Type B pancreatic cell (in vitro differentiated cells): Measurements from ENCODE around the gene SRCAP. TPM values are rescaled to one million over a fixed set of nuclear protein-coding genes. Genes with fewer than 3 reads are reported as not detected.

Experiments used
- DNase-seq: peaks from one replicate; pipeline ENCODE4 v3.0.0; 2021; ENCODE audit warnings: mixed read lengths; ENCODE audit not compliant: unreplicated experiment; ENCODE audit errors: extremely low spot score
- H3K27ac Mint-ChIP-seq: 2 replicates; pipeline ENCODE4 v1.8.0; 2021; ENCODE audit warnings: mild to moderate bottlenecking, mixed read lengths
- H3K27me3 Mint-ChIP-seq: 2 replicates; pipeline ENCODE4 v1.8.0; 2021; ENCODE audit warnings: mixed read lengths
- H3K36me3 Mint-ChIP-seq: 2 replicates; pipeline ENCODE4 v1.8.0; 2021; ENCODE audit warnings: mixed read lengths
- H3K4me1 Mint-ChIP-seq: one replicate; pipeline ENCODE4 v1.8.0; 2021; ENCODE audit warnings: mixed read lengths; ENCODE audit not compliant: unreplicated experiment
- H3K4me3 Mint-ChIP-seq: 2 replicates; pipeline ENCODE4 v1.8.0; 2021; ENCODE audit warnings: mild to moderate bottlenecking, mixed read lengths
- H3K9me3 Mint-ChIP-seq: 2 replicates; pipeline ENCODE4 v1.8.0; 2021; ENCODE audit warnings: mixed read lengths
- total RNA-seq: library from RNA; stranded (reverse); gene quantifications from 2 replicates; pipeline ENCODE4 v1.2.1, GENCODE V29; 2021; ENCODE audit warnings: low replicate concordance
- TF ChIP-seq, protein P1 (sequence below): fragments of 200-600 bp; sonication (generic); conservative IDR thresholded peaks from 2 replicates; pipeline ENCODE4 v1.5.0; 2021; ENCODE audit warnings: antibody characterized with exemption, mild to moderate bottlenecking

The SRCAP gene
- total RNA-seq, 1 donor from 2014 or later: 73.5 TPM

DNA sequence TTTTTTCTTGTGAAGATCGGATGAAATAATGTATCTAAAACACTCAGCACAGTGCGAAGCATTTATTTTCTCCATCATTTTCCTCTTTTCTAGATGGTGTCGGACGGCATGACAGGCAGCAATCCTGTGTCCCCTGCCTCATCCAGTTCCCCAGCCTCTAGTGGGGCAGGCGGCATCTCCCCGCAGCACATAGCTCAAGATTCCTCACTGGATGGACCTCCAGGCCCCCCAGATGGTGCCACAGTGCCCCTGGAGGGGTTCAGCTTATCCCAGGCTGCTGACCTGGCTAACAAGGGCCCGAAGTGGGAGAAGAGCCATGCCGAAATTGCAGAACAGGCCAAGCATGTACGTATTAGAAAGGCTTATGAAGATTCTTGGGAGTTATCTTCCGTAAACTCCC is 5.0 kb downstream of the SRCAP start:
- TF ChIP-seq, protein P1, sequence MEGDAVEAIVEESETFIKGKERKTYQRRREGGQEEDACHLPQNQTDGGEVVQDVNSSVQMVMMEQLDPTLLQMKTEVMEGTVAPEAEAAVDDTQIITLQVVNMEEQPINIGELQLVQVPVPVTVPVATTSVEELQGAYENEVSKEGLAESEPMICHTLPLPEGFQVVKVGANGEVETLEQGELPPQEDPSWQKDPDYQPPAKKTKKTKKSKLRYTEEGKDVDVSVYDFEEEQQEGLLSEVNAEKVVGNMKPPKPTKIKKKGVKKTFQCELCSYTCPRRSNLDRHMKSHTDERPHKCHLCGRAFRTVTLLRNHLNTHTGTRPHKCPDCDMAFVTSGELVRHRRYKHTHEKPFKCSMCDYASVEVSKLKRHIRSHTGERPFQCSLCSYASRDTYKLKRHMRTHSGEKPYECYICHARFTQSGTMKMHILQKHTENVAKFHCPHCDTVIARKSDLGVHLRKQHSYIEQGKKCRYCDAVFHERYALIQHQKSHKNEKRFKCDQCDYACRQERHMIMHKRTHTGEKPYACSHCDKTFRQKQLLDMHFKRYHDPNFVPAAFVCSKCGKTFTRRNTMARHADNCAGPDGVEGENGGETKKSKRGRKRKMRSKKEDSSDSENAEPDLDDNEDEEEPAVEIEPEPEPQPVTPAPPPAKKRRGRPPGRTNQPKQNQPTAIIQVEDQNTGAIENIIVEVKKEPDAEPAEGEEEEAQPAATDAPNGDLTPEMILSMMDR: no peak
- no peaks in the 10 kb centered on the region for H3K9me3 Mint-ChIP-seq
- peaks cover 7% of the 10 kb centered on the region for H3K4me1 Mint-ChIP-seq
- H3K36me3 Mint-ChIP-seq: peaks cover 23% of the 10 kb centered on the region
- no peak overlapping the region for H3K27ac Mint-ChIP-seq
- no peak for DNase-seq
- H3K27me3 Mint-ChIP-seq: no peaks in the 10 kb centered on the region
- no peak overlapping the region for H3K4me3 Mint-ChIP-seq

GRCh38 chr16:30706046-30706445 is 7.1 kb downstream of the SRCAP start:
- no peak for DNase-seq
- Mint-ChIP-seq H3K9me3 (no peaks in the 10 kb centered on the region), H3K4me3 (no peak overlapping the region), H3K4me1 (no peaks in the 10 kb centered on the region), H3K27me3 (no peaks in the 10 kb centered on the region), H3K36me3 (peaks cover 37% of the 10 kb centered on the region), H3K27ac (no peak overlapping the region)
- TF ChIP-seq, protein P1: no peak

GRCh38 chr16:30710971-30711370 is 12.0 kb downstream of the SRCAP start:
- H3K9me3 Mint-ChIP-seq: no peaks in the 10 kb centered on the region
- peaks cover 53% of the 10 kb centered on the region for H3K36me3 Mint-ChIP-seq
- H3K27ac Mint-ChIP-seq: no peak overlapping the region
- no peak overlapping the region for H3K4me3 Mint-ChIP-seq
- no peaks in the 10 kb centered on the region for H3K4me1 Mint-ChIP-seq
- TF ChIP-seq, protein P1: no peak
- no peaks in the 10 kb centered on the region for H3K27me3 Mint-ChIP-seq
- DNase-seq: no peak

- DNase-seq: no peak
- H3K27ac Mint-ChIP-seq: no peak overlapping the region
- H3K36me3 Mint-ChIP-seq: peaks cover 58% of the 10 kb centered on the region
- no peaks in the 10 kb centered on the region for H3K4me1 Mint-ChIP-seq
- H3K4me3 Mint-ChIP-seq: no peak overlapping the region
- TF ChIP-seq, protein P1: no peak
- no peaks in the 10 kb centered on the region for H3K9me3 Mint-ChIP-seq
- H3K27me3 Mint-ChIP-seq: no peaks in the 10 kb centered on the region
Observed at GRCh38 chr16:30711712-30712111, 12.7 kb downstream of the SRCAP start.

DNA sequence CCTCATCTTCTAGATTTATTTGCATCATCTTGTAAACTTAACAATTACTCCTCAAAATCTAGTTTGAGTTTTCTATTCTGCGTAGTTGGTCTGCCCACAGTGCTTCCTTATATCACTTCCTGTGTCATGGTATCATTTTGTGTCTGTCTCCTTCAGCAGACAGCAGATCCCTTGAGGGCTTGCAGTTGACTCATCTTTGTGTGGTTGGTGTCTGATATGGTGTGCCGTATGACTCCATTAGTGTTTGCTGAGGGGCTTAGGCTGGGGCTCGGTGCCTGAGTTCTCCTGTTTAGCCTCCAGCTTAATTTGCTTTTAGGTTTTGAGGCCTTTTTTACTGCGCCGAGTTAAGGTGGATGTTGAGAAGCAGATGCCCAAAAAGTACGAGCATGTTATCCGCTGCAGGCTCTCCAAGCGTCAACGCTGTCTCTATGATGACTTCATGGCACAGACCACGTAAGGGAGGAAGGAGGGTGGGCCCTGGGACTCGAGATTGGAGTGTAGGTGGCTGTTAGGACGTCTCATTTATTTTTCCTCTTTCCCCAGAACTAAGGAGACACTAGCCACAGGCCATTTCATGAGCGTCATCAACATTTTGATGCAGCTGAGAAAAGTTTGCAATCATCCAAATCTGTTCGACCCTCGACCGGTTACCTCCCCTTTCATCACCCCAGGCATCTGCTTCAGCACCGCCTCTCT is 16.9 kb downstream of the SRCAP start:
- Mint-ChIP-seq H3K4me3 (no peak overlapping the region), H3K27ac (no peak overlapping the region), H3K9me3 (no peaks in the 10 kb centered on the region), H3K4me1 (no peaks in the 10 kb centered on the region), H3K27me3 (no peaks in the 10 kb centered on the region), H3K36me3 (peaks cover 47% of the 10 kb centered on the region)
- TF ChIP-seq, protein P1: no peak
- DNase-seq: no peak
